ENCODE results near the gene TGM2.

Gene TGM2

DNA sequence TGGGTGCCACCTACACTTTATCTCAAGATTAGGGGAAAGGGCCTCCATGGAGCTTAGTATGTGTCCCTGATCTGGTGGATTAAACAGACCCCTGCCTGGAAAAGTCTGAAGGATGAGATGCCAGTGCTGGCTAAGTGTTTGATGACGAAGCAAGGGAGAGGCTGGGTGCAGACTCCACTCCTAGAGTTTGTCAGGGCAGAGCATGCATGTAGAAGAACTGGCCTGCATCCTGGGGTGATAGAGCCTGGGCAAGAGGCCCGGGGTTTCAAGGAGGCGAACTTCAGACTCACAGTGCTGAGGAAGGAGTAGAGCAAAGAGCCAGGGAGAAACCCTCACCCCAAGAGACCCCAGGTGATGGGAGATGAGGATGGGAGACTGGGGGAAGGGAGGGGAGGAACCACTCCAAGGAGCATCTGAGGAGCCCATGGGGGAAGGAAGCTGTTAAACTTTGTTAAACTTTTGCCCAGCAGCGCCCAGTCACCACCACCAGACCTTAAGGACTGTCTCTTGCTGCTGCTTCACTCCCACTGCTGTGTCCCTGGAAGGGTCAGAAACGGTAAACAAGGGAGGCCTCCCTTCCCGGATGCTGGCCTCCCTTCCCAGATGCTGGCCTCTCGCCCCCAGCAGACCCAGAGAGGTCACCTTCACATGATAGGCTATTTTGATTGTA is 69.9 kb downstream of the TGM2 start:
- no peak for DNase-seq (ENCODE audit: low read depth in 2 of 2, low spot score in 1 of 2)

DNA sequence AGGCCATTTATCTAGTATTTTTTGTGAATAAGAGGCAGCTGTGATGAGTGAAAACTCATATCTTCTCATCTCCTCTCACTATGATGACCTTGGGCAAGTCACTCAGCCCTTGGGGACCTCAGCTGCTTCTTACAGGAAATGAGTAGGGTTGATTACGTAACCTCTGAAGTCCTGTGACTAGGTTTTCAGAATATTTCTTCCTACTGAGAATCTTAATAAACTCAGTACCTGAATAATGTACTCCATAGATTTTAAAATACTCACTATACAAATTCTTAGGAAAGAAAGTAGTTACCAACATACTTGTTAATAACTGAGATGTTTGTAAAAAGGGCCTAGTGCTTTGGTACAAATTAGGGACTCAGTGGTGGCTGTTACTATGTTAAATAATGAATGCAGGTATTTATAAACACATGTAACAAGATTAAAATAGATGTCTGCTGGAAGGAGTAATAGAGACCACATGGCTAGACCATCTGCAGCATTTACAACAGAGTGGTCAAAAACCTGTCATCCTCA is 70.6 kb downstream of the TGM2 start:
- no peak for DNase-seq (ENCODE audit: low read depth in 2 of 2, low spot score in 1 of 2)

DNA sequence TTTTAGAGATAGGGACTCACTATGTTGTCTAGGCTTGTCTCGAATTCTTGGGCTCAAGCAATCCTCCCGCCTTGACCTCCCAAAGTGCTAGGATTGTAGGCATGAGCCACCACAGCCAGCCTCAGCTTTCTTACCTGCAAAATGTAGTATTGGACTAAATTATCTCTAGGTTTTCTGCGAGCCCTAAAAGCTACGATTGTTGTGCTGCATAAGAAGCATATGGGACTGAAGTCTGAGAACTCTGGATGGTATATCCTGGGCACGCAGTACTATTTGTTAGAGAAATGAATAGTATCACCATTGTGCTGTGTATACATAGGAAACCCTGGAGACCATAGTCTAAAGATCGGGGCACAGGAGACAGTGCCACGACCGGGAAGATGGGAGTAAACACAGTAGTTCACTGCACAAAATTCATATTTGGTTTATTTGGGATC is 71.4 kb downstream of the TGM2 start:
- DNase-seq (ENCODE audit: low read depth in 2 of 2, low spot score in 1 of 2) = no peak

DNA sequence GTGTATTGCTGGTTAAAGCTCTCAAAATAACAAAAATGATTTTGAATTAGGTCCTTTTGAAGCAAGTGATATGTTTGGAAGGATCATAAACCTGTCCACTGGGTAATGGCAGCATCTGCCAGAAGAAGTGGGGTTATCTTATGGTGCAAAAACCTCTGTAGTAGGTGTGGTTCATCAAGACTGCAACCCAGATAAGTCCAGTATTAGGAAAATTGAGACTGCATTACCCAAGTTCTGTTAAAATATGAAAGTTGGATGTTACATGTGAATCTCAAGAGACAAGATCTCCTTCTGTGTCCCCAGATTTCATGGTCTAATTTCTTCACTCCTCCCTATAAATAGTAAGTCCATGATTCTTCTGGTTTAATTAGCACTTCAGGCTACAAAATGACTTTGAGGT is 72.2 kb downstream of the TGM2 start:
- DNase-seq (ENCODE audit: low read depth in 2 of 2, low spot score in 1 of 2) = no peak

DNA sequence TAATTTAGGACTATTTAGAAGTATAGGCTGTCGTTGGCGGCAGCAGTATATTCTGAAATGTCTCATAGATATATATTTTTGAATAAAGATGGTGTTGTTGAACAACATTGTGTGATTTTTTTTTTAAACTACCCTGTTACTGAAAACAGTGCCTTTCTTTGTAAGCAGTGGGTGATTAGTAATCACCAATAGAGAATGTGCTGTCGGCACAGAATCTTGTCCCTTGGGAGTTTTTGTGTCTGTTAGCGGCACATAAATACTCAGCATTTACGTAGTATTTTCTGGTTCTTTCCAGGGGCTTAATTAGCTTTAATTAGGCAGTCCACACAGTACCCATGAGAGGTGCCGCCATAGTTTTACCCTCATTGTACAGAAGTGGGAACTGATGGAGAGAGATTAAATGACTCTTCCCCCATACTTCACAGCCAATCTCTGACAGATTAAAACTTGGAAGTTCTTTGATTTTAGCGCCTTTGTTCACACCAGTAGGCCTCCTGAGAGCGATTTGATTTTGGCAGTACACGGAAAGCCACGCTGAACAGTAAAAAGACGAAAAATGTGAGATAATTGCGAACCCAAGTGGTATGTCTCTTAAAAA is 72.7 kb downstream of the TGM2 start:
- DNase-seq (ENCODE audit: low read depth in 2 of 2, low spot score in 1 of 2) = no peak

DNA sequence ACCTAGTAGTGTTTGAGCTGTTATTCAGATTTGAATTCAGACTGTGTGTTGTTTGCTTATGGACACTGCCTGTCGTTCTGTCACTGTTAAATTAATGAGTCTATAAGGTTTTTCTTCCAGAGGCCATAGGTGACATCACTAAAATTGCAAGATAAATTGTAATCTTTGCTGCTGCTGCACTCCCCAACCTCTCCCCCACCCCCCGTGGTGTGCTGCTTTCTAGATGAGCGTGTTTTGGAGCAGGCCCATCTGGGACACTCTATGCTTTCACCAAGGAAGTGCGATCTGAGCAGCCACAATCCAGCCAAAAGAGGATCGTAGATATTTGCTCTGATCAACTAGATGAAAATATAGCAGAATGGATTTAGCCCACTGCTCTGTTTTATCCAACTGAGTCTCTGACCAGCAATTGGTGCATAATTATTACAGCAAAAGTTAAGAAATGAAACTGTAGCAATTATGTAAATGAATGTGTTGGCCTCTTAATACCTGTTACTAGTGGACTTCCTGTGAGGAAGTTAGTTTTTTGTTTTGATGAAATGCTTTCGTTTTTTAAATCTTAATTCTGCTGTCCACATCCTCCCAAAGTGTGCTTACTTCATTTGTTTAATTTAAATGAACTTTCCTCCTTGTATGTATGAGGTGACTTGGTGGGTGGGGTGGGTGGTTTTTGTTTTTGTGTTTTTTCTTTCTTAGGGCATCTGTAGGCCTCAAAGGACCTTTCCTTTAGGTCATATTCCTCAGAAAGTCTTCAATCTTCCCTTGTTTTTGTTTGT is 73.4 kb downstream of the TGM2 start:
- no peak for DNase-seq (ENCODE audit: low read depth in 2 of 2, low spot score in 1 of 2)

DNA sequence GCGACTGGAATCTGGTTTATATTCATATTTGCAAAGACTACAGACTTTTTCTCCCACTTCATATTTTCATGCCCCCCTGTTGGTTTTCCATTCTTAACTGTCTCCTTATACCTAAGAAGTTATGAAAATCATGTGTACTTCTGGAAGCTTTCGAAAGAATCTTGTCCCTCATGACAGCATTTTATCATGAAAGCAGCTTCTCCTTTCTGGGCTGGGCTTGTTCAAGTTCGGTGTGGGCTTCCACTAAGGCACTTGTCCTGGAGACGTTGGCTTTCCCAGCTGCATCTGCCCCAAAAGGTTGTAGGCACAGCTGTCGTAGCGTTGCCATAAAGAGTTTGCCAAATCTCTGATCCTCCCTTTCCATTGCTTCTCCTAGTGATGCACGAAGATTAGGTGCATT is 75.0 kb downstream of the TGM2 start:
- no peak for DNase-seq (ENCODE audit: low read depth in 2 of 2, low spot score in 1 of 2)

DNA sequence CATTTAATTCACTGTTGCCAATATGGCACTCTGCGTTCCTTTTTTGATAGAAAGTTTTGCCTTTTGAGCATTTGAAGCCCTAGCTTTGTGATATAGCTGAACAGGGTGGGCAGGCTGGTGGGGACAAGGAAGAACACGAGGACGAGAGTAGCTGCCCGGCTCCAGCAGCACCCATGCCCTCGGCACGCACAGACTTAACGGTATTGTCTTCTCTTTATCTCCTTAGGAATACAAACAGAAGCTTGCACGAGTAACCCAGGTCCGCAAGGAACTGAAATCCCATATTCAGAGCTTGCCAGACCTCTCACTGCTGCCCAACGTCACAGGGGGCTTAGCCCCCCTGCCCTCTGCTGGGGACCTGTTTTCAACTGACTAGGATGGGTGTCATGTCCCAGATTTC is 75.6 kb downstream of the TGM2 start:
- DNase-seq (ENCODE audit: low read depth in 2 of 2, low spot score in 1 of 2) = no peak

DNA sequence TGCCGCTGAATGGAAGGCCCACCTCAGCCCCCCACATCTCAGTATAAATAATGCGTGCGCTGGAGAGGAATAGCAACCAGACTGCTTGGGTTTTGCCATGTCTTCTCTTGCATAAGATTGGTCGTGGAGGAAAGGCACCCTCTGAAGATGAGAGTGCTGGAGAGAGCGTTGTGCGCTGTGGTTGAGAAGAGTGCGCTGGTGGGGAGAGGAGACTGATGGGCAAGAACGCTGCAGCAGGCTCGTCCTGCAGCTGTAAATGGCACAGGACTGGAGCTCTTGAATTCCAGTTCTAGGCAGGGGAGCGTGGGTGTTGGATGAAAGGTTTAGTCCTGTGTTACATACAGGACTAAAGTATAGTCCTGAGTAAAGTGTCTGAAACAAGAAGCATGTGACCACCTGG is 80.0 kb downstream of the TGM2 start:
- no peak for DNase-seq (ENCODE audit: low read depth in 2 of 2, low spot score in 1 of 2)

DNA sequence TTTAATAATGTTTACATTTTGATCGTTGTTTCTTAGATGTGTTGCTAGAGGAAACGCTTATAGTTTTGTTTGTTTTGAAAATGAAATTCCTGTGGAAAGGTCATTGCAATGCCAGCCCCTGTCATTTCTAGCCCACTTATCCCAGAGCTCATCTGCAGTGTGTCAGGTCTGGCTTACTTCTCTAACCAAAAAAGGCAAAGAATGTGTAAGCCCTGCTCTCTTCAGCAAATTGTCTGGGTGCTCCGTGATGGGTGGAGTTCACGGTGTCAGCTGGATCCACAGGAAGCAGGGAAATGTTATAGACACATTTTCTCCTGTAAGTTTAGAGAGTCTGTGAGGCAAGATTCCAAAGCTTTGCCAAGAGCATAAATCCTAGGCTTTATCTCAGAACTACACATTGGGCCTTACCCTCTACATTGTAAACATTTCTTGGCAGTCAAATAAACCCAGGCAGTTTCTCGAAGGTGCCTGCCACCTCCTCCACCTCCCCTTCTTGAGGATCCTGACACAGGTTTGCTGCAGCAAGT is 80.6 kb downstream of the TGM2 start:
- DNase-seq (ENCODE audit: low read depth in 2 of 2, low spot score in 1 of 2) = no peak

DNA sequence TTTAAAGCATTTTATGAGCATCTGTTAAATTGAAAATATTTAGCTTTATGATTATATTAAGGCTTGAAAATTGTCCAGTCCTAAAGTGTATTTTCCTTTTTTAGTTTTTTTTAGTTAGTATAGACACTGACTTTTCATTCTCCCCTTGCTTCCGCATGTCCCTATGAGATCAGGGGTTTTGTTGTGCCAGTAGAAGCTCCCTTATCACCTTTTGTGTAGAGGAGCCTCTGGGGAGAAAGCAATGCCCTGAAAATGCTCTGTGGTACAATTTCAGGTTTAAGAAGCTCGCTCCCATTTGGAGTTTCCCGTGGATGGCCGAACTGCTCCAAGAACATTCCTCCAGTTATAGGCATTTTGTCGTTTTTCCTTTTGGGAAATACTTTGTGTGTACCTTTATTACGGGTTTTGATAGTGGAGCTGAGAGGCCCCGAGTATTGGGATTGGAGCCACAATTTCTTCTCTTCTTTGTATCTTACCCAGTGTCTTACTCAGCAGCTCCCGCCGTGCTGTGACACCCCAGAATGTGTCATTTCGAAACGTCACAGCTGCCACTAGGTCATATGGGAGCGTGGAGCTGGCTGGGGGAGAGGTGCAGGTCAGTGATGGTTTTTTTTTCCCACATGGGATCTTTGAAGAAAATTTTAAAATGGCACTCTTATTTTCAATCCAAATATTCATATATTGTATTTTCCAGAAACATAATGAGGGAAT is 81.6 kb downstream of the TGM2 start:
- no peak for DNase-seq (ENCODE audit: low read depth in 2 of 2, low spot score in 1 of 2)

DNA sequence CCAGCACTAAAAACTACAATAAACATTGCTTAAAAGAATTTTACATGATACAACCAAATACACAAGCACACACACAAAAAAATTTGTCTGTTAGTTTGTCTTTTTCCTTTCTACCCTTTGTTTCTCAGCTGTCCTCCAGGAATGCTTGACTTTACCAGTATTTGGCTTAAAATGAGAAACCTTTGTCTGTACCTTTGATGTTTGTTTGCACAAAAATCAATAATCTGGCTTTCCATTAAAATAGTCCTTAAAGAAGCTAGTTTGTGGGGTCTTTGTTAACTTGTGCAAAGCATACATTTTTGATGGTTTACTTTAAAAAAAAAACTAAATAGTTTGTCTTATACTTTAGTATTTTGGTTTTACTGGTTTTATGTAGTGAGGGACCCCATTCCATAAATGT is 82.2 kb downstream of the TGM2 start:
- DNase-seq (ENCODE audit: low read depth in 2 of 2, low spot score in 1 of 2) = no peak

DNA sequence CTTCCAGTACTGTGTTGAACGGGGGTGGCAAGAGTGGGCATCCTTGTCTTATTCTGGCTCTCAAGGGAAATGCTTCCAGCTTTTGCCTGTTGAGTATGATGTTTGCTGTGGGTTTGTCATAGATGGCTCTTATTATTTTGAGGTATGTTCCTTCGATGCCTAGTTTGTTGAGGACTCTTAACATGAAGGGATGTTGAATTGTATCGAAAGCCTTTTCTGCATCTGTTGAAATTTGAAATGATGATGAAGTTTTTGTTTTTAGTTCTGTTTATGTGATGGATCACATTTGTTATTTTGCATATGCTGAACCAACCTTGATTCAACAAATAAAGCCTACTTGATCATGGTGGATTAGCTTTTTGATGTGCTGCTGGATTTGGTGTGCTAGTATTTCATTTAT is 83.5 kb downstream of the TGM2 start:
- no peak for DNase-seq (ENCODE audit: low read depth in 2 of 2, low spot score in 1 of 2)

DNA sequence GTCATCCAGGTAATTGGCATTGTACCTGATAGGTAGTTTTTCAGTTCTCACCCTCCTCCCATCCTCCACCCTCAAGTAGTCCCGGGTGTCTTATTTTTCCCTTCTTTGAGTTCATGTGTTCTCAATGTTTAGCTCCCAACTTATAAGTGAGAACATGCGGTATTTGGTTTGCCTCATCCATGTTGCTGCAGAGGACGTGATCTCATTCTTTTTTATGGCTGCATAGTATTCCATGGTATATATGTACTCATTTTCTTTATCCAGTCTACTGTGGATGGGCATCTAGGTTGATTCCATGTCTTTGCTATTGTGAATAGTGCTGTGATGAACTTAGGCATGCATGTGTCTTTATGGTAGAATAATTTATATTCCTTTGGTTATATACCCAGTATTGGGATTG is 85.7 kb downstream of the TGM2 start:
- no peak for DNase-seq (ENCODE audit: low read depth in 2 of 2, low spot score in 1 of 2)

DNA sequence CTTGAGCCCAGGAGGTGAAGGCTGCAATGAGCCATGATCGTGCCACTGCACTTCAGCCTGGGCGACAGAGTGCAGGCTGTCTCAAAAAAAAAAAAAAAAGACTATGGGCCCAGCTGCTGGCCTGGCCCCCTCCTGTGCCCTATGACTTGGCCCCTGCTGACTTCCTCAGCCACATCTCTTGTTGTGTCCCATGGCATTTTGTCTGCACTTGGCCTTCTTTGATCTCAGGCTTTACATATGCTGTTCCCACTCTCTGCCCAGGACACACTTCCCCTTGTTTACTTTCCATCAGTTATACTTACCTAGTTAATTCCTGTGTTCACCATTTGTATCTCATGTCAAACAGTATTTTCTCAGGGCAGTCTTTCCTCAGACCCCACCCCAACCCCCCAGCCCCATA is 87.0 kb downstream of the TGM2 start:
- DNase-seq (ENCODE audit: low read depth in 2 of 2, low spot score in 1 of 2) = no peak

Measured in stimulated activated CD8-positive, alpha-beta memory T cell treated with anti-CD3 and anti-CD28 coated beads, Interleukin-4, amount 100 ng/mL, for 4 hours (primary cell).